Keratinocyte (primary cell): ENCODE data around the gene TRIM54. TPM values are rescaled to one million over a fixed set of nuclear protein-coding genes. Genes with fewer than 3 reads are reported as not detected.

Source experiments
- DNase-seq: peaks from one replicate; pipeline ENCODE4 v3.0.0-alpha.2; 2011; ENCODE audit warnings: low read depth, missing footprints, low spot score
- FAIRE-seq: peaks from 2 replicates; lab custom pipeline; 2011; peaks lifted over from hg19 to GRCh38; lab: Jason Lieb, UNC
- H2AFZ ChIP-seq: 2 replicates; pipeline ENCODE4 v1.6.0; 2012; ENCODE audit warnings: low read length, control low read depth, inconsistent platforms; ENCODE audit not compliant: control insufficient read depth
- H3K27ac ChIP-seq: 2 replicates; pipeline ENCODE4 v1.5.1; 2011; ENCODE audit warnings: low read length; ENCODE audit not compliant: control insufficient read depth, insufficient read depth
- H3K27me3 ChIP-seq: 3 replicates; pipeline ENCODE4 v1.6.0; 2011; ENCODE audit warnings: low read length; ENCODE audit not compliant: control insufficient read depth, insufficient read depth; ENCODE audit errors: extremely low read depth
- H3K36me3 ChIP-seq, 2 experiments: 2 replicates in 1 of 2; 3 replicates in 1 of 2; pipeline ENCODE4 v1.5.1; 2011; ENCODE audit warnings: low read length in 2 of 2, mild to moderate bottlenecking in 1 of 2; ENCODE audit not compliant: control insufficient read depth in 2 of 2, insufficient read depth in 2 of 2; ENCODE audit errors: extremely low read depth in 1 of 2
- H3K4me1 ChIP-seq: 3 replicates; pipeline ENCODE4 v1.5.1; 2011; ENCODE audit warnings: low read length; ENCODE audit not compliant: control insufficient read depth, insufficient read depth; ENCODE audit errors: extremely low read depth
- H3K4me2 ChIP-seq: 3 replicates; pipeline ENCODE4 v1.6.0; 2011; ENCODE audit warnings: low read depth, low read length; ENCODE audit not compliant: control insufficient read depth, insufficient read depth; ENCODE audit errors: extremely low read depth
- H3K4me3 ChIP-seq, 3 experiments: fragments of 200-600 bp in 1 of 3; sonication (generic) in 1 of 3; 2 replicates in 2 of 3; 3 replicates in 1 of 3; pipeline ENCODE4 v1.5.1; 2011 to 2016; ENCODE audit warnings: low read length in 3 of 3, mild to moderate bottlenecking in 3 of 3, control low read depth in 2 of 3, inconsistent platforms in 1 of 3, low read depth in 1 of 3, mixed read lengths in 1 of 3, mixed run types in 1 of 3, moderate library complexity in 1 of 3; ENCODE audit not compliant: control insufficient read depth in 2 of 3, insufficient read depth in 2 of 3; ENCODE audit errors: extremely low read depth in 1 of 3
- H3K79me2 ChIP-seq: 2 replicates; pipeline ENCODE4 v1.6.0; 2012; ENCODE audit warnings: low read length; ENCODE audit not compliant: control insufficient read depth, insufficient read depth
- H3K9ac ChIP-seq: 3 replicates; pipeline ENCODE4 v1.6.0; 2011; ENCODE audit warnings: low read length; ENCODE audit not compliant: control insufficient read depth, insufficient read depth; ENCODE audit errors: extremely low read depth
- H3K9me1 ChIP-seq: 3 replicates; pipeline ENCODE4 v1.6.0; 2011; ENCODE audit warnings: low read length; ENCODE audit not compliant: control insufficient read depth, insufficient read depth; ENCODE audit errors: extremely low read depth
- H3K9me3 ChIP-seq: 2 replicates; pipeline ENCODE4 v1.5.1; 2012; ENCODE audit warnings: low read depth, low read length; ENCODE audit not compliant: control insufficient read depth
- H4K20me1 ChIP-seq: 3 replicates; pipeline ENCODE4 v1.6.0; 2011; ENCODE audit warnings: low read length; ENCODE audit not compliant: control insufficient read depth, insufficient read depth; ENCODE audit errors: extremely low read depth
- CTCF ChIP-seq, 3 experiments: IDR thresholded peaks in 1 of 3; conservative IDR thresholded peaks in 1 of 3; optimal IDR thresholded peaks in 1 of 3; 2 replicates in 2 of 3; 3 replicates in 1 of 3; pipeline versions ENCODE3 to v1.5.1; 2011; ENCODE audit warnings: low read length in 3 of 3, mild to moderate bottlenecking in 3 of 3, moderate library complexity in 2 of 3, control low read depth in 1 of 3, inconsistent platforms in 1 of 3; ENCODE audit not compliant: insufficient read depth in 2 of 3; ENCODE audit errors: extremely low read depth in 1 of 3
- EZH2 ChIP-seq: IDR thresholded peaks from one replicate; pipeline ENCODE4 v1.6.1; 2012; ENCODE audit warnings: inconsistent platforms, mild to moderate bottlenecking, low read length, moderate library complexity
- dilution Hi-C: fragments of 300-500 bp; cut with MboI; formaldehyde crosslinking; loops from one replicate; pipeline ENCODE4 v1.7.0; 2020; ENCODE audit warnings: low sequenced_read_pairs; ENCODE audit not compliant: extremely low pct_ligation_motif_present
- polyA plus RNA-seq, 5 experiments: library from polyadenylated mRNA; depleted of rRNA in 3 of 5; stranded (reverse) in 3 of 5; stranded (forward) in 1 of 5; unstranded in 1 of 5; fragments of >200 nt; gene quantifications; 1 replicate in 1 of 5; 2 replicates in 3 of 5; 3 replicates in 1 of 5; pipeline versions ENCODE4 v1.2.1 to v1.2.3, GENCODE V29; 2011 to 2012; ENCODE audit warnings: missing spikeins in 2 of 5, low read depth in 1 of 5, low replicate concordance in 1 of 5

The TRIM54 gene
- polyA plus RNA-seq, 1 donor (not counting 4 experiments of a cell fraction or from before 2014, with no cell fraction given) = not detected

- Histone ChIP-seq H3K27ac (no peak overlapping the region), H3K4me2 (peak overlapping the region; percentile 71), H3K9ac (no peak overlapping the region), H3K4me1 (peaks cover 14% of the 10 kb centered on the region), H4K20me1 (peaks cover 2% of the 10 kb centered on the region), H3K27me3 (peaks cover 72% of the 10 kb centered on the region), H3K4me3 (peak overlapping the region in 2 of 3 experiments; percentile 14 to 21), H3K9me3 (no peaks in the 10 kb centered on the region), H3K79me2 (no peaks in the 10 kb centered on the region), H3K36me3 (no peaks in the 10 kb centered on the region), H3K9me1 (no peaks in the 10 kb centered on the region), H2AFZ (no peak overlapping the region)
- peak; percentile 70 for TF ChIP-seq EZH2
- TF ChIP-seq CTCF (optimal IDR thresholded peaks at IDR 0.05 in 1 of 3, IDR thresholded peaks at IDR 0.05 in 1 of 3, conservative IDR thresholded peaks at IDR 0.05 in 1 of 3; ENCODE audit: extremely low read depth in 1 of 3, insufficient read depth in 2 of 3, low read length in 3 of 3) = no peak
- DNase-seq = no peak
- dilution Hi-C loops = no loop called here
- FAIRE-seq = no peak
These were observed 17.9 kb upstream of the TRIM54 start for GRCh38 chr2:27264253-27264752.

- peak overlapping the region; percentile 6 for H2AFZ ChIP-seq
- peaks cover 67% of the 10 kb centered on the region for H3K27me3 ChIP-seq
- H3K27ac ChIP-seq = no peak overlapping the region
- peak overlapping the region; percentile 71 for H3K4me2 ChIP-seq
- no peak overlapping the region for H3K9ac ChIP-seq
- H3K79me2 ChIP-seq = no peaks in the 10 kb centered on the region
- no peak for FAIRE-seq
- H3K4me1 ChIP-seq = peaks cover 14% of the 10 kb centered on the region
- no peaks in the 10 kb centered on the region for H3K9me3 ChIP-seq
- no peaks in the 10 kb centered on the region for H3K36me3 ChIP-seq
- no peak for DNase-seq
- H4K20me1 ChIP-seq = peaks cover 2% of the 10 kb centered on the region
- no peaks in the 10 kb centered on the region for H3K9me1 ChIP-seq
- dilution Hi-C loops = no loop called here
- TF ChIP-seq EZH2 (peak; percentile 80), CTCF (optimal IDR thresholded peaks at IDR 0.05 in 1 of 3, IDR thresholded peaks at IDR 0.05 in 1 of 3, conservative IDR thresholded peaks at IDR 0.05 in 1 of 3; ENCODE audit: extremely low read depth in 1 of 3, insufficient read depth in 2 of 3, low read length in 3 of 3) (peak; percentile 21 to 72 (median 34))
- H3K4me3 ChIP-seq = peak overlapping the region in 2 of 3 experiments; percentile 14 to 37
These were observed 17.3 kb upstream of the TRIM54 start for GRCh38 chr2:27264753-27265535.
